K562 (cell line): ENCODE results near the gene ZRANB3. TPM values are rescaled to one million over a fixed set of nuclear protein-coding genes. Genes with fewer than 3 reads are reported as not detected.

ENCODE experiments used
- ATAC-seq: fragments of 200-7000 bp; cut with Tn5 transposase; 3 replicates; pipeline ENCODE4 v1.9.1; 2020; ENCODE audit warnings: moderate library complexity
- BruUV-seq: library from RNA; stranded (reverse); fragments of 400-500 nt; replicated peaks from 2 replicates; lab custom pipeline; 2021; lab: Mats Ljungman, UMichigan
- CTCF ChIA-PET: fragments of 300-600 bp; formaldehyde crosslinking; extraction: SDS; loops from one replicate; lab custom pipeline; 2021; ENCODE audit warnings: low intra/inter-chr PET ratio; lab: Yijun Ruan, JAX
- POLR2A ChIA-PET: fragments of 300-600, 350-650 bp; sonication (Branson Sonifier 250); formaldehyde crosslinking; extraction: SDS; loops from one replicate; lab custom pipeline; 2021; ENCODE audit warnings: antibody characterized with exemption, inconsistent platforms; lab: Yijun Ruan, JAX
- DNase-seq, 4 experiments: peaks; one replicate each; pipeline versions ENCODE4 v3.0.0 to v3.0.0-alpha.2; 2011 to 2018; ENCODE audit warnings: low spot score in 3 of 4, mixed read lengths in 3 of 4; ENCODE audit errors: extremely low read depth in 1 of 4
- FAIRE-seq: peaks from 2 replicates; lab custom pipeline; 2011; peaks lifted over from hg19 to GRCh38; lab: Jason Lieb, UNC
- H2AFZ ChIP-seq: 2 replicates; pipeline ENCODE4 v1.6.0; 2011; ENCODE audit warnings: low read depth, low read length, control low read depth, inconsistent platforms
- H3K27ac ChIP-seq: fragments of 200-600 bp; 3 replicates; pipeline ENCODE4 v1.8.0; 2011; ENCODE audit warnings: low read depth, mild to moderate bottlenecking, control low read depth, inconsistent platforms, low read length, moderate library complexity, mixed read lengths; ENCODE audit errors: extremely low read depth
- H3K27me3 ChIP-seq, 2 experiments: fragments of 300-600 bp in 1 of 2; 2 replicates in 1 of 2; 3 replicates in 1 of 2; pipeline versions ENCODE4 v1.6.0 to v1.8.0; 2011; ENCODE audit warnings: inconsistent platforms in 2 of 2, low read length in 2 of 2, mild to moderate bottlenecking in 1 of 2, mixed read lengths in 1 of 2, moderate library complexity in 1 of 2; ENCODE audit not compliant: control insufficient read depth in 2 of 2, insufficient read depth in 2 of 2
- H3K36me3 ChIP-seq: fragments of 300-600 bp; 3 replicates; pipeline ENCODE4 v1.8.0; 2011; ENCODE audit warnings: mild to moderate bottlenecking, low read length, inconsistent platforms; ENCODE audit not compliant: control insufficient read depth, insufficient read depth
- H3K4me1 ChIP-seq, 2 experiments: fragments of 200-600 bp in 1 of 2; replicated peaks in 1 of 2; 2 replicates in 1 of 2; 3 replicates in 1 of 2; pipeline versions ENCODE4 v1.5.1 to v1.8.0; 2011; ENCODE audit warnings: inconsistent platforms in 2 of 2, low read length in 2 of 2, mild to moderate bottlenecking in 1 of 2, mixed read lengths in 1 of 2, moderate library complexity in 1 of 2; ENCODE audit not compliant: control insufficient read depth in 2 of 2, insufficient read depth in 2 of 2
- H3K4me2 ChIP-seq: 2 replicates; pipeline ENCODE4 v1.6.1; 2011; ENCODE audit warnings: low read length, control low read depth, inconsistent platforms, mixed read lengths; ENCODE audit not compliant: insufficient read depth
- H3K4me3 ChIP-seq: fragments of 200-600 bp; sonication (generic), shearing (Covaris generic); 2 replicates; pipeline ENCODE4 v1.5.1; 2016; ENCODE audit warnings: control low read depth, inconsistent platforms
- H3K79me2 ChIP-seq: fragments of 200-600 bp; 3 replicates; pipeline ENCODE4 v1.8.0; 2011; ENCODE audit warnings: low read length, inconsistent platforms; ENCODE audit not compliant: control insufficient read depth, insufficient read depth
- H3K9ac ChIP-seq, 2 experiments: 2 replicates each; pipeline versions ENCODE4 v1.6.0 to v1.6.1; 2011; ENCODE audit warnings: low read depth in 2 of 2, low read length in 2 of 2, control low read depth in 1 of 2, inconsistent platforms in 1 of 2, mild to moderate bottlenecking in 1 of 2, mixed read lengths in 1 of 2; ENCODE audit not compliant: insufficient read depth in 1 of 2
- H3K9me1 ChIP-seq: one replicate; pipeline ENCODE4 v1.6.0; 2011; ENCODE audit warnings: inconsistent platforms, mild to moderate bottlenecking, low read length, moderate library complexity; ENCODE audit not compliant: control insufficient read depth, insufficient read depth
- H3K9me3 ChIP-seq: replicated peaks from 2 replicates; pipeline ENCODE4 v1.5.1; 2011; ENCODE audit warnings: low read depth, low read length, inconsistent platforms; ENCODE audit not compliant: control insufficient read depth, insufficient read depth
- H4K20me1 ChIP-seq: replicated peaks from 2 replicates; pipeline ENCODE4 v1.6.1; 2011; ENCODE audit warnings: low read length, inconsistent platforms, mixed read lengths; ENCODE audit not compliant: control insufficient read depth, insufficient read depth
- ATF2 ChIP-seq: sonication (generic); formaldehyde crosslinking; IDR thresholded peaks from 2 replicates; pipeline ENCODE4 v1.8.1; 2022; ENCODE audit warnings: missing genetic modification reagents
- CEBPB ChIP-seq: fragments of 450-650 bp; IDR thresholded peaks from 2 replicates; pipeline ENCODE4 v1.6.1; 2016; ENCODE audit warnings: missing genetic modification characterization, missing compliant biosample characterization
- GMEB1 ChIP-seq: fragments of 250-450 bp; sonication (Bioruptor Pico); IDR thresholded peaks from 2 replicates; pipeline ENCODE4 v1.4.0; 2020; ENCODE audit warnings: mild to moderate bottlenecking
- GTF2F1 ChIP-seq: IDR thresholded peaks from 2 replicates; pipeline ENCODE4 v1.6.1; 2011; ENCODE audit warnings: low read depth, low read length, improper control_type of control experiment
- MBD1 ChIP-seq: fragments of 250-450 bp; sonication (Bioruptor Pico); IDR thresholded peaks from 2 replicates; pipeline ENCODE4 v1.8.0; 2022; ENCODE audit warnings: inconsistent platforms
- MITF ChIP-seq: IDR thresholded peaks from 2 replicates; pipeline ENCODE4 v1.6.1; 2014; ENCODE audit warnings: antibody characterized with exemption
- THAP12 ChIP-seq: fragments of 250-450 bp; sonication (Bioruptor Pico); IDR thresholded peaks from 2 replicates; pipeline ENCODE4 v1.9.0; 2021; ENCODE audit warnings: mild to moderate bottlenecking, inconsistent platforms
- ZNF174 ChIP-seq: fragments of 250-450 bp; sonication (Bioruptor Pico); IDR thresholded peaks from 2 replicates; pipeline ENCODE4 v1.4.0; 2020; ENCODE audit warnings: mild to moderate bottlenecking
- ZNF217 ChIP-seq: sonication (generic); formaldehyde crosslinking; IDR thresholded peaks from 2 replicates; pipeline ENCODE4 v1.8.0; 2022; ENCODE audit warnings: mild to moderate bottlenecking, missing genetic modification reagents
- ZNF431 ChIP-seq: sonication (generic); formaldehyde crosslinking; IDR thresholded peaks from 2 replicates; pipeline ENCODE4 v1.8.0; 2022; ENCODE audit warnings: mild to moderate bottlenecking, missing genetic modification reagents
- ZNF644 ChIP-seq: fragments of 200-800 bp; sonication (Bioruptor generic); IDR thresholded peaks from 2 replicates; pipeline ENCODE4 v1.6.1; 2016; ENCODE audit warnings: low read depth, missing genetic modification characterization, missing compliant biosample characterization
- WGBS: fragments of 100-300 bp; shearing (Covaris generic); methylation state at CpG from one replicate; pipeline ENCODE4 v1.1.6; 2016; ENCODE audit warnings: low coverage, mixed read lengths; ENCODE audit not compliant: insufficient coverage; ENCODE audit errors: missing lambda C conversion rate; 5-methylcytosine and 5-hydroxymethylcytosine counted together
- in situ Hi-C: fragments of 300-500 bp; cut with MboI; formaldehyde crosslinking; loops from 4 replicates; pipeline ENCODE4 v1.15.0; 2018; ENCODE audit warnings: inconsistent platforms, mixed read lengths
- intact Hi-C: fragments of 100-400 bp; cut with micrococcal nuclease; formaldehyde crosslinking; loops from 2 replicates; pipeline ENCODE4 v1.14.2; 2022
- polyA plus RNA-seq, 8 experiments: library from polyadenylated mRNA; depleted of rRNA in 4 of 8; stranded (reverse) in 5 of 8; unstranded in 3 of 8; fragments of >200 nt; fragmentation: Nextera tagmentation in 2 of 8; fragmentation: Illumina TruSeq in 1 of 8; extraction: Ambion mirVana in 2 of 8; extraction: Trizol in 1 of 8; gene quantifications; 2 replicates each; pipeline versions ENCODE4 v1.2.1 to v1.2.3, GENCODE V29; 2011 to 2014; ENCODE audit warnings: inconsistent platforms in 1 of 8, missing spikeins in 1 of 8
- total RNA-seq, 7 experiments: library from RNA; depleted of rRNA in 6 of 7; stranded (reverse); fragments of >200 nt in 6 of 7; fragmentation: Illumina TruSeq in 2 of 7; extraction: Trizol in 2 of 7; gene quantifications; 2 replicates each; pipeline versions ENCODE4 v1.2.1 to v1.2.3, GENCODE V29; 2011 to 2021; ENCODE audit warnings: low replicate concordance in 1 of 7

ZRANB3 gene
- total and polyA plus RNA-seq, 9 of the 15 experiments (the other 6 are each of a cell fraction or from before 2014, with no cell fraction given), result 8.6 to 21.3 (median 14.7) TPM

GRCh38 chr2:135202751-135203150 is 328.3 kb downstream of the ZRANB3 start (continued):
- TF ChIP-seq ATF2 (CRISPR knock-in tag) (no peak), CEBPB (tag) (peak; percentile 30; the same call in 1 of the 2 replicates), ZNF217 (CRISPR knock-in tag) (no peak), ZNF644 (no peak)

- no TSS peak for BruUV-seq
- no peak overlapping the region for H3K27ac ChIP-seq
- H3K4me2 ChIP-seq, result no peak overlapping the region
- no peak for TF ChIP-seq GMEB1
- TF ChIP-seq THAP12 (CRISPR knock-in tag), result no peak
- TF ChIP-seq ZNF174 (CRISPR knock-in tag), result no peak
- TF ChIP-seq GTF2F1, result no peak
- TF ChIP-seq ZNF431 (CRISPR knock-in tag), result no peak
- no peak for TF ChIP-seq MITF
- no peak for TF ChIP-seq MBD1 (CRISPR knock-in tag)
- 0 out of 2 replicates have a peak, but pooled peaks cover 2% of the 10 kb centered on the region for H3K9me3 ChIP-seq
- H3K79me2 ChIP-seq, result no peaks in the 10 kb centered on the region
- ATAC-seq (no peak), FAIRE-seq (no peak), DNase-seq (no peak)
- no peak overlapping the region for H3K9ac ChIP-seq
- intact Hi-C loops, result no loop called here
- H2AFZ ChIP-seq, result no peak overlapping the region
- no peaks in the 10 kb centered on the region for H3K36me3 ChIP-seq
- no peaks in the 10 kb centered on the region for H4K20me1 ChIP-seq
- in situ Hi-C loops, result no loop called here
- no peaks in the 10 kb centered on the region for H3K9me1 ChIP-seq
- POLR2A ChIA-PET, result no interaction called here
- CTCF ChIA-PET, result no interaction called here
- no peaks in the 10 kb centered on the region for H3K4me1 ChIP-seq
- H3K27me3 ChIP-seq, result no peaks in the 10 kb centered on the region
- 59% methylated on average over 3 of the region's 3 CpGs for WGBS
- no peak overlapping the region for H3K4me3 ChIP-seq
These were observed 332.5 kb downstream of the ZRANB3 start for GRCh38 chr2:135198481-135198880.
